Smooth muscle cell (in vitro differentiated cells): ENCODE measurements around the gene PRAMEF20. TPM values are rescaled to one million over a fixed set of nuclear protein-coding genes. Genes with fewer than 3 reads are reported as not detected.

ENCODE experiments used
- DNase-seq: peaks from one replicate; lab custom pipeline; 2025; ENCODE audit not compliant: unreplicated experiment; lab: John Stamatoyannopoulos, UW
- H2AFZ ChIP-seq: fragments of 200-600 bp; sonication (generic); 2 replicates; pipeline ENCODE4 v1.6.0; 2016; ENCODE audit warnings: antibody characterized with exemption, low read depth, mild to moderate bottlenecking
- H3F3A ChIP-seq: fragments of 200-600 bp; sonication (generic); 2 replicates; pipeline ENCODE4 v1.6.0; 2017; ENCODE audit warnings: antibody characterized with exemption, low read depth
- H3K27ac ChIP-seq: fragments of 200-600 bp; sonication (generic); 2 replicates; pipeline ENCODE4 v1.5.1; 2016; ENCODE audit warnings: low read depth, mild to moderate bottlenecking
- H3K27me3 ChIP-seq: fragments of 200-600 bp; sonication (generic); 2 replicates; pipeline ENCODE4 v1.6.1; 2016; ENCODE audit warnings: low read depth, mild to moderate bottlenecking
- H3K36me3 ChIP-seq: fragments of 200-600 bp; sonication (generic); 2 replicates; pipeline ENCODE4 v1.5.1; 2016; ENCODE audit warnings: low read depth
- H3K4me1 ChIP-seq: fragments of 200-600 bp; sonication (generic); 2 replicates; pipeline ENCODE4 v1.5.1; 2016; ENCODE audit warnings: low read depth
- H3K4me2 ChIP-seq: fragments of 200-600 bp; sonication (generic); 2 replicates; pipeline ENCODE4 v1.6.0; 2016; ENCODE audit warnings: mild to moderate bottlenecking
- H3K4me3 ChIP-seq: fragments of 200-600 bp; sonication (generic); 2 replicates; pipeline ENCODE4 v1.5.1; 2016; ENCODE audit warnings: mild to moderate bottlenecking
- H3K79me2 ChIP-seq: fragments of 200-600 bp; sonication (generic); 2 replicates; pipeline ENCODE4 v1.6.0; 2016; ENCODE audit warnings: low read depth, mild to moderate bottlenecking
- H3K9ac ChIP-seq: fragments of 200-600 bp; sonication (generic); 2 replicates; pipeline ENCODE4 v1.6.0; 2016; ENCODE audit warnings: low read depth
- H3K9me3 ChIP-seq: fragments of 200-600 bp; sonication (generic); replicated peaks from 2 replicates; pipeline ENCODE4 v1.5.1; 2016; ENCODE audit warnings: low read depth
- H4K20me1 ChIP-seq: fragments of 200-600 bp; sonication (generic); 2 replicates; pipeline ENCODE4 v1.6.0; 2016; ENCODE audit warnings: low read depth
- CTCF ChIP-seq: fragments of 200-600 bp; sonication (generic); IDR thresholded peaks from 2 replicates; pipeline ENCODE4 v1.5.1; 2017; ENCODE audit warnings: borderline replicate concordance, mild to moderate bottlenecking, antibody characterized with exemption; ENCODE audit not compliant: insufficient read depth, poor library complexity, severe bottlenecking
- WGBS: methylation state at CpG from one replicate; pipeline ENCODE4 v1.1.7; 2016; ENCODE audit warnings: low lambda C conversion rate; 5-methylcytosine and 5-hydroxymethylcytosine counted together
- polyA plus RNA-seq: library from polyadenylated mRNA; unstranded; fragments of >200 nt; fragmentation: Nextera tagmentation; extraction: Ambion mirVana; gene quantifications from 2 replicates; pipeline ENCODE4 v1.2.1, GENCODE V29; 2016
- total RNA-seq: library from RNA; depleted of rRNA; stranded (reverse); fragments of >200 nt; gene quantifications from 2 replicates; pipeline ENCODE4 v1.2.3, GENCODE V29; 2014

Gene PRAMEF20
- total and polyA plus RNA-seq, 2 experiments from 2014 or later: not detected

DNA sequence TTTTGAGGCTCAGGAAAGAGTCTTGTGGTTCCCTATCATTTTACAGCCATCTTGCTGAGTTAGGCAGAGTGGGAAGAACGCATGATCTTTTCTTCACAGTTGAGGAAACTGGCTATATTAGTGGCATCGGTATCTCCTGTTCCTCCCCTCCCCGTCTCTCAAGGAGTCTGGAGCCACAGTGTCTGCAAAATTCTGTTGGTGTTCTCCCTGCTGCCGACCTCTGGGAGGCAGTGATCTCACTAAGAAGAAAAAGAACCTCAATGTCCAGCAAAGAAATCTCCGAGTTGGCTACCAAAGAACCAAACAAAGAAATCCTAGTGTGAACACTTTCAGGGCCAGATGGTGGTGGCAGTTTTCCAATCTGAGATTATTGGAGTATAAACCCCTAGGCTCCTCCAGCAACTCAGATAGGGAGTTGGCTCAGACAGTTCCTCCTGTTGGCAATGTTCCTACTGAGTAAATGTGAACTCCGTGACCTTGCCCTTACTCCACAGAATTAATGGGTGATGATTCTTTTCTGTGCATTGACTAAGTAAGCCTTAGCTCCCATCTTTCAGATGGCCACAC is 41.2 kb downstream of the PRAMEF20 start:
- H3K4me1 ChIP-seq: no peaks in the 10 kb centered on the region
- H3K9me3 ChIP-seq: no peaks in the 10 kb centered on the region
- no peak overlapping the region for H3K9ac ChIP-seq
- no peaks in the 10 kb centered on the region for H4K20me1 ChIP-seq
- no peaks in the 10 kb centered on the region for H3K79me2 ChIP-seq
- DNase-seq: no peak
- WGBS: 74% methylated on average over 6 of the region's 6 CpGs
- H3F3A ChIP-seq: no peaks in the 10 kb centered on the region
- H3K4me3 ChIP-seq: no peak overlapping the region
- H3K4me2 ChIP-seq: no peak overlapping the region
- no peaks in the 10 kb centered on the region for H3K36me3 ChIP-seq
- no peaks in the 10 kb centered on the region for H3K27me3 ChIP-seq
- no peak overlapping the region for H3K27ac ChIP-seq
- no peak overlapping the region for H2AFZ ChIP-seq
- no peak for TF ChIP-seq CTCF

- no peak for TF ChIP-seq CTCF
- WGBS: 74% methylated on average over 15 of the region's 15 CpGs
- no peak overlapping the region for H2AFZ ChIP-seq
- no peak overlapping the region for H3K27ac ChIP-seq
- no peaks in the 10 kb centered on the region for H3K79me2 ChIP-seq
- no peak overlapping the region for H3K9ac ChIP-seq
- H3K27me3 ChIP-seq: no peaks in the 10 kb centered on the region
- H4K20me1 ChIP-seq: no peaks in the 10 kb centered on the region
- DNase-seq: no peak
- H3K4me1 ChIP-seq: no peaks in the 10 kb centered on the region
- no peak overlapping the region for H3K4me2 ChIP-seq
- H3K36me3 ChIP-seq: no peaks in the 10 kb centered on the region
- H3F3A ChIP-seq: no peaks in the 10 kb centered on the region
- H3K9me3 ChIP-seq: no peaks in the 10 kb centered on the region
- H3K4me3 ChIP-seq: no peak overlapping the region
Observed at GRCh38 chr1:13456904-13457532, 46.8 kb downstream of the PRAMEF20 start.

DNA sequence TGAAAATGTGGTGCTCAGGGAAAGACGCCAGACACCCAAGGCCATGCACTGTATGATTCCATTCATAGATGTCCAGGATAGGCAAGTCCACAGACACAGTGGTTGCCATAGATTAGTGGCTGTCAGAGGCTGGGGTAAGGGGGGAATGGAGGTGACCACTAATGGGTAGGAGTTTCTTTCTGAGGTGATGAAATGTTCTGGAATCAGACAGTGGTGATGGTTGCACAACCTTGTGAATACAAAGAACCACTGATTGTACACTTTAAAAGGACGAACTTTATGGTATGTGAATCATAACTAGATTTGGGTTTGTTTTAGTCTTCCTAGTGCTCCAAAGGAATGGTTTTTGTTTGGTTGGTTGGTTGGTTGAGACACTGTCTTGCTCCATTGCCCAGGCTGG is 51.7 kb downstream of the PRAMEF20 start:
- no peak overlapping the region for H3K9ac ChIP-seq
- TF ChIP-seq CTCF: no peak
- no peak overlapping the region for H2AFZ ChIP-seq
- 63% methylated on average over 2 of the region's 2 CpGs for WGBS
- H3K27me3 ChIP-seq: no peaks in the 10 kb centered on the region
- H3K36me3 ChIP-seq: no peaks in the 10 kb centered on the region
- H3K4me2 ChIP-seq: no peak overlapping the region
- H3K27ac ChIP-seq: no peak overlapping the region
- H3K4me3 ChIP-seq: no peak overlapping the region
- no peak for DNase-seq
- no peaks in the 10 kb centered on the region for H3K4me1 ChIP-seq
- H3F3A ChIP-seq: no peaks in the 10 kb centered on the region
- H3K79me2 ChIP-seq: no peaks in the 10 kb centered on the region
- no peaks in the 10 kb centered on the region for H4K20me1 ChIP-seq
- H3K9me3 ChIP-seq: no peaks in the 10 kb centered on the region

DNA sequence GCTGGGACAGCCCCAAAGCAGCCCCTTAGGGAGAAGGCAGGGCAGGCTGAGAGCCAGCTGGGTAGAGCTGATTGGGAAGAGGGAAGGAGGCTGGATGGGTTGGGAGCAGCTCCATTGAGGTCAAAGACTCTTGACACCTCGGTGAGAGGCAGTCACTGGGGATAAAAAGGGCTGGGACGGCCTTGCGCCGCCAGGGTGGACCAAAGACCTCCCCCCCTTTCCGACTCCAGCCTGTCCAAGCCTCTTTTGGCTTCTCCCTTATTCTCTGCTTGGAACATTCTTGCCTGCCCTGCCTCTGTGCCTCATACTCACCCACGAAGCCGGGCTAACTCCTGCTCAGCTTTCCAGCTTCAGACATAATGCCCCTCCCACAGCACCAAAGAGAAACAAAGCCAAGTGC is 52.4 kb downstream of the PRAMEF20 start:
- H3K4me1 ChIP-seq: no peaks in the 10 kb centered on the region
- no peak overlapping the region for H2AFZ ChIP-seq
- no peaks in the 10 kb centered on the region for H4K20me1 ChIP-seq
- H3K9ac ChIP-seq: no peak overlapping the region
- no peak overlapping the region for H3K4me2 ChIP-seq
- 80% methylated on average over 7 of the region's 7 CpGs for WGBS
- H3K36me3 ChIP-seq: no peaks in the 10 kb centered on the region
- H3F3A ChIP-seq: no peaks in the 10 kb centered on the region
- H3K9me3 ChIP-seq: no peaks in the 10 kb centered on the region
- H3K27me3 ChIP-seq: no peaks in the 10 kb centered on the region
- H3K27ac ChIP-seq: no peak overlapping the region
- H3K79me2 ChIP-seq: no peaks in the 10 kb centered on the region
- H3K4me3 ChIP-seq: no peak overlapping the region
- no peak for DNase-seq
- no peak for TF ChIP-seq CTCF
